Activated gamma-delta T cell treated with Interleukin-2 at 50 U/mL for 16 hours (primary cell): Measurements from ENCODE around the gene CDCA3.
A peak's percentile ranks its signal among the peaks of the same experiment; 100 is the strongest.
"Not testable (repeated sequence)": the region's sequence is repeated elsewhere in the genome, so short reads cannot be mapped to it uniquely, and the experiment has no call there.

Source experiments
- DNase-seq: peaks from one replicate; pipeline ENCODE4 v3.0.0-alpha.2; 2020

Gene CDCA3

GRCh38 chr12:6851153-6851920 lies at the start of gene CDCA3:
CDCA3 (minus strand) TSS chr12:6851286; CDS start chr12:6850952, 334 bp downstream.
- DNase-seq, result peak; percentile 92

- no peak for DNase-seq
Observed at GRCh38 chr12:6899837-6900519, 48.9 kb upstream of the CDCA3 start.

DNA sequence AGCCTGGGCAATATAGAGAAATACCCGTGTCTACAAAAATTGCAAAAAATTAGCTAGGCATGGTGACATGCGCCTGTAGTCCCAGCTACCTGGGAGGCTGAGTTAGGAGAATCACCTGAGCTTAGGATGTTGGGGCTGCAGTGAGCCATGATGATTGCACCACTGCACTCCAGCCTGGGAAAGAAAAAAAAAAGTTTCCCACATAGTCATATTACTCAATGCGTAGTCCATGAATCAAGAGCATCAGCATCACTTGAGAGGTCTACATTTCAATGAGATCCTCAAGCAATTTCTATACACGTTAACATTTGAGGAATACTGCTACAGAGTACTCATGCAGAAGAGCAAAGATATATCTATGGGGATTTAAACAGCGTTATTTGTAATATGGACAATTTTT lies 48.3 kb upstream of the CDCA3 start:
- DNase-seq, result no peak

DNA sequence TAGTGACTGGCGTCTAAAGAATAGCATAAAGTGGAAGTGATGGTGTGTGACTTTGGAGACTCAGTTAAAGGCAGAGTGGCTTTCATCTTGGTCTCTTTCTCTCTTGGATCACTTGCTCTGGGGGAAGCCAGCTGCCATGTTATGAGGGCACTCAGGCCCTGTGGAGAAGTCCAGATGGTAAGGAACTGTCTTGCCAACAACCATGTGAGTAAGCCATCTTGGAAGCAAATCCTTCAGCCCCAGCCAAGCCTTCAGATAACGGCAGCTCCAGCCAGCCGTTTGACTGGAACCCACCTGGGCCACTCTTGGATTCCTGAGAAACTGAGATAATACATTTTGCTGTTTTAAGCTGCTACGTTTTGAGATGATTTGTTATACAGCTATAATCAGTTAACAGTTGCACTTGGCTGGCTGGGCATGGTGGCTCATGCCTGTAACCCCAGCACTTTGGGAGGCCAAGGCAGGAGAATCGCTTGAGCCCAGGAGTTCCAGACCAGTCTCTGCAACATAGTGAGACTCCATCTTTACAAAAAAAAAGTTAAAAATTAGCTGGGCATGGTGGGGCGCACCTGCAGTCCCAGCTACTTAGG lies 45.9 kb upstream of the CDCA3 start:
- no peak for DNase-seq

DNA sequence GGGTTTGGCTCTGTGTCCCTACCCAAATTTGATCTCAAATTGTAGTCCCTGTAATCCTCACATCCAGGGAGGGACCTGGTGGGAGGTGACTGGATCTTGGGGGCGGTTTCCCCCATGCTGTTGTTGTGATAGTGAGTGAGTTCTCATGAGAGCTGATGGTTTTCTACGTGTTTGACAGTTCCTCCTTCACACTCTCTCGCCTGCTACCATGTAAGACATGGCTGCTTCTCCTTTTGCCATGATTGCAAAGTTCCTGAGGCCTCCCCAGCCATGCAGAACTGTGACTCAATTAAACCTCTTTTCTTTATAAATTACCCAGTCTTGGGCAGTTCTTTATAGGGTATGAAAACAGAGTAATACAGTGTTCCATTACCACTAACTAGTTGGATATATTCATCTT lies 43.2 kb upstream of the CDCA3 start:
- no peak for DNase-seq

DNA sequence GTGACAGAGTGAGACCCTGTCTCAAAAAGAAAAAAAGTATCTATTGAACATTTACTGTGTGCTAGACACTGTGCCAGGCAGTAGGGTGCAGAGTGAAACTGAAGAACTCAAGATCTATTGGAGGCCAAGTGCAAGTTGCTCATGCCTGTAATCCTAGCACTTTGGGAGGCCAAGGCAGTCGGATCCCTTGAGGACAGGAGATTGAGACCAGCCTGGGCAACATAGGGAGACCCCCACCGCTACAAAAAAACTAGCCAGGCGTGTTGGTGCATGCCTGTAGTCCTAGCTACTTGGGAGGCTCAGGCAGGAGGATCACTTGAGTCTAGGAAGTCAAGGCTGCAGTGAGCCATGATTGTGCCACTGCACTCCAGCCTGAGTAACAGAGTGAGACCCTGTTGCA lies 41.6 kb upstream of the CDCA3 start:
- not testable (repeated sequence) for DNase-seq

GRCh38 chr12:6891646-6892001 lies 40.5 kb upstream of the CDCA3 start:
- DNase-seq, result no peak

DNA sequence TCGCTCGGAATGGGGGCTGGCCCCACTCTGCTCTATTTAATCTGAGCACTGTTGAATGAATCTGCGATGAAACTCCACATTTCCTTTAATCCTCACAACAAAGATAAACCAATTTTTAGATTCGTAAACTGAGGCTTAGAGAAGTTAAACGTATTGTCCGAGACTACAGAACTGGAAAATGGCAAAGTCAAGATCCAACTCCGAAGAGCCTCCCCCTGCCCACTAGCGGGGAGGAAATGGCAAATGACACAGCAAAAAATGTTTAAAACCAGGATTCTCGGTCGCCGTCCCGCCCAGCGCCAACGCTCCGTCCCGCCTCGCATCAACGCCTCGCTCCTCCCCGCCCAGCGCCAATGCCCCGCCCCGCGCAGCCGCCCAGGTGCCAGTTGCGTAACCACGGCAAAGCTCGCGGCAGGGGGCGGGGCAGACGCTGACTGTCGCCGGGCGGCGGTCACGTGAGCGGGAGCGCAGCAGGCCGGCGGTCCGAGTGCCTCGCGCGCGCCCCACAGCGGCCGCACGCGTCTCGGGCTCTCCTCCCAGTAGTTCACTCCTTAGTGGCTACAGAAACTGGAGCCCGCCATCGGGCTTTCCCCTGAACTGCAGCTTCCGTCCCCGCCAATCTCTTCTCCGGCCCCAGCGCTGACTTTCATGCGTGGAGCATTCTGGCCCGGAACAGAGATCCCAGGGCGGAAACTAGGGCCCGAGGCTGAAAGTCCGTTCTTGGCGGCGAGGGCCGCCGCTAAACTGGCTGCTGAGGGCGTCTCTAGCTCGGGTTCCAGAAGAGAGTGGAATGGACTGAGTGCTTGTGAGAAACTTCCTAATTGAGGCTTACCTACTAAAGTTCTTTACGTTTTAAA lies 39.9 kb upstream of the CDCA3 start:
- peak; percentile 99 for DNase-seq

GRCh38 chr12:6889775-6890573 lies 38.9 kb upstream of the CDCA3 start:
- not testable (repeated sequence) for DNase-seq

DNA sequence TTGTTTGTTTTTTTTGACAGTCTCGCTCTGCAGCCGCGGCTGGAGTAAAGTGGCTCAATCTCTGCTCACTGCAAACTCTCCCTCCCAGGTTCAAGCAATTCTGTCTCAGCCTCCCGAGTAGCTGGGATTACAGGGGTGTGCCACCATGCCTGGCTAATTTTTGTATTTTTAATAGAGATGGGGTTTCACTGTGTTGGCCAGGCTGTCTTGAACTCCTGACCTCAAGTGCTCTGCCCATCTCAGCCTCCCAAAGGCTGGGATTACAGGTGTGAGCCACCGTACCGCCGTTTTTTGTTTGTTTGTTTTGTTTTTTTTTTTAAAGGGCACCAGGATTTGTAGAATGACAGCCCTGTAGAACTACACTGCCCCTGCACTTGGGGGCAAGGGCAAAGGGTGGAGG lies 37.7 kb upstream of the CDCA3 start:
- DNase-seq, result not testable (repeated sequence)

DNA sequence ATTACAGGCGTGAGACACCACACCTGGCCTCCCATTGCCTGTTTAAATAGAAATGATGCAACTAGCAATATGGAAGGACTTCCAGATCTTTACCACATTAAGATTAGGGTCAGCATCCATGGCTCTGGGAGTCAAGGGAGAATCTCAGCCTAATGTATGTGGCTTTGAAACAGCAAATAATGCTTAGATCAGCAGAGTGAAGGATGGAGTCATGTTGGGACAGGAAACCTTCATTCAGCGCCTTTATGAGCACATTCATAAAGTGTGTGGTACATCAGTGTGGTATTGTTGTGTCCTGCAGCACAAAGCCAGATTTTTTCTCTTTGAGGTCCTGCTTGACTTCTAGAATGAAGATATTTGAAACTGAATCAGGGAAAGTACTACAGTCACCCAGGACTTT lies 37.3 kb upstream of the CDCA3 start:
- DNase-seq, result no peak

DNA sequence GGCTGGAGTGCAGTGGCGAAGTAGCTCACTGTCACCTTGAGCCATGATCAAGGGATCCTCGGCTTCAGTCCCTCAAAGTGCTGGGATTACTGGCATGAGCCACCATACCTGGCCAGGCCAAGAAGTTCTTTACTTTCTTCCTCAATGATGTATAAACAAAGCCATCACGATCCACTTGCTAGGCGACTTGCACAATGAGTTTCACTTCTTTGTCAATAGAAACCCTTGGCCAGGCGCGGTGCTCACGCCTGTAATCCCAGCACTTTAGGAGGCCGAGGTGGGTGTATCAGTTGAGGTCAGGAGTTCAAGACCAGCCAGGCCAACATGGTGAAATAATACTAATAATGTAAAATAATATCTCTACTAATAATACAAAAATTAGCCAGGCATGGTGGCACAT lies 36.4 kb upstream of the CDCA3 start:
- DNase-seq, result no peak

DNA sequence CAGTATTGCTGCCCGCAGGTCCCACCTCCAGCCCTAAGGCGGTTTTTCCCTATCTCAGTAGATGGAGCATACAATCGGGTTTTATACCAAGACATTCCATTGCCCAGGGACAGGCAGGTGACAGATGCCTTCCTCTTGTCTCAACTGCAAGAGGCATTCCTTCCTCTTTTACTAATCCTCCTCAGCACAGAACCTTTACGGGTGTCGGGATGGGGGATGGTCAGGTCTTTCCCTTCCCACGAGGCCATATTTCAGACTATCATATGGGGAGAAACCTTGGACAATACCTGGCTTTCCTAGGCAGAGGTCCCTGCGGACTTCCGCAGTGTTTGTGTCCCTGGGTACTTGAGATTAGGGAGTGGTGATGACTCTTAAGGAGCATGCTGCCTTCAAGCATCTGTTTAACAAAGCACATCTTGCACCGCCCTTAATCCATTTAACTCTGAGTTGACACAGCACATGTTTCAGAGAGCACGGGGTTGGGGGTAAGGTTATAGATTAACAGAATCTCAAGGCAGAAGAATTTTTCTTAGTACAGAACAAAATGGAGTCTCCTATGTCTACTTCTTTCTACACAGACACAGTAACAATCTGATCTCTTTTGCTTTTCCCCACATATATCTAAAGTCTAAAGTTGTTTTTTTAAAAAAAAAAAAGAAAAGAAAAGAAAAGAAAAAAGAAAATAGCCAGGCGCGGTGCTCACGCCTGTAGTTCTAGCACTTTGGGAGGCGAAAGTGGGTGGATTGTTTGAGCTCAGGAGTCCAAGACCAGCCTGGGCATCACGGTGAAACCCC lies 35.3 kb upstream of the CDCA3 start:
- not testable (repeated sequence) for DNase-seq

DNA sequence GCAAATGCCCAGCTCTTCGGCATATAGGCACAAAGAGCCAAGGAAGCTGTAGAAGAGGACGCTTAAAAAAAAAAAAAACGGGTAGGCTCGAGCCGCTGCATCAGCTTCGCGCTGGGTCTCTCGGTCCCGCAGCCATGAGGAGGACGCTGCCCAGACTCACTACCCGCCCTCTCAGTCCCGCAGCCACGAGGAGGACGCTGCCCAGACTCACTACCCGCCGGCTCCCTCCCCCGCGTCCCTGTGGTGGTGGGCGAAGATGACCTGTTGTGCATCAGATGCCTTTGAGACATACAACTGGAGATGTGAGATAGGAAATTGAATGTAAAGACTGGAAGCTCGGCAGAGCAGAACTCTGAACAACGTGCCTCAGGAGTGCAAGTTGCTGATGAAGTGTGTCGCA lies 33.5 kb upstream of the CDCA3 start:
- DNase-seq, result no peak

DNA sequence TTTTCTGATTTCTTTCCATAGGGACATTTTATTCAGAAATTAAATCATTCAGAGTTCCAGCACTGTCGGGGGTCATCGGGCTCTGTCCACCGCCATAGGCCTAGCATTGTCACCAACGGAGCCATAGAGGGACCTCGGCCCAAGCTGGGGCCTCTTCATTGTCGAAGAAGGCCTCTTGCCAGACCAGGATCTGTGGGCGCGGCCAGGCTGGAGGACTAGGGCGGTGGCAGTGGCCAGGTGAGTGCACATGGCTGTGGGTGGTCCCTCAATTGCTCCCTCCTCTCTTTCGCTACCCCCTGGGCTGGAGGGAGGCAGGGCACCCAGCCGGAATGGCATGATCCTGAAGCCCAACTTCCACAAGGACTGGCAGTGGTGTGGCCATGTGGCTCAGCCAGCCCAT lies 32.6 kb upstream of the CDCA3 start:
- DNase-seq, result no peak

- DNase-seq, result no peak
Observed at GRCh38 chr12:6883252-6883651, 32.2 kb upstream of the CDCA3 start.

GRCh38 chr12:6879824-6880223 lies 28.7 kb upstream of the CDCA3 start:
- DNase-seq, result not testable (repeated sequence)

- DNase-seq, result not testable (repeated sequence)
Observed at GRCh38 chr12:6874015-6874368, 22.9 kb upstream of the CDCA3 start.

DNA sequence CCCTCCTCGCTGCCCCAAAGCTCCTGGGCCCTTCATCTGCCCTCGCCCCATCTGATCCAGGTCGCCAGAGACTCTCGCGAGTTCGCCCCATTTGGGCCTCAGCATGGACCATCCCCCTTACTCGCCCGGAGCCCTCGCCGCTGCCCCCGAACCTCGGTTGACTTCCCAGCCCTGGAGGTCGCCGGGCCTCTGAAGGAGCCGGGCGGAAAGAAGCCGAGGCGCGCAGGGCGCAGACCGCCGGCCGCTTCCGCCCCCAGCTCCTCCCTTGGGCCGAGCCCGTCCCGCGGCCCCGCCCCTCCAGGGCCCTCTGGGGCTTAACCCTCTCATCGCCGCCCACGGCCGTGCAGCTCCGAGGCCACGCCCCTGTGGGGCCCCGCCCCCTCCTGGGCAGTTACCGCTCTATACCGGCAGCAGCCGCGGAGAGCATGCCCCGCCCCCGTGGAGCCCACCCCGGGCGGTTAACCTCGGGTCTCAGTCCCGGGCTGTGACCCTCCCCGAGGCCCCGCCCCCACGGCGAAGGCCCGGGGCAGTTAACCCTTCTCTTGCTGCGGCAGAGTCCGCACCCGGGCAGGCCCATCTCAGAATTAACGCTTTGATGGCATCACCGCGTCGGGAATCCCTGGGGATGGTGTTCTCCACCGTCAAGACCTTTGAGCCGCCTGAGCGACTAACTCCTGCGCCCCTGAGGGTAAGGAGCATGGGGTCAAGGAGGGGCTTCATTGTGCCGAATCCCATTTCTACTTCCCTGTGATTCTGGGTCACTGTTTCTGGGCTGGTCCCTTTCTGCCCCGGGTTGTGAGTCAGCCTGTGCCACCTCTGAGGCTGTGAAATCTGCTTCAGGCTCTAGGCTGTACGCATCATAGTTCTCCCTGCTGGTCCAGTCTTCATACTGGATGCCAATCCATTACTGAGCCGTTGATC lies 22.3 kb upstream of the CDCA3 start, which contains the start of gene SPSB2:
Gene SPSB2 (minus strand): TSS at position 210 of the 921 bp plus-strand sequence. CDS start 402 bp downstream, outside the sequence.
- DNase-seq, result peak; percentile 100
